SH-SY5Y (cell line): ENCODE measurements around the gene CD2AP.

Experiments used
- GATA2 ChIP-seq: IDR thresholded peaks from 2 replicates; pipeline ENCODE4 v1.6.1; 2011; ENCODE audit warnings: mild to moderate bottlenecking, low read depth, low read length
- GATA3 ChIP-seq: IDR thresholded peaks from 2 replicates; pipeline ENCODE4 v1.6.1; 2011; ENCODE audit warnings: low read depth, mild to moderate bottlenecking, low read length, moderate library complexity

GRCh38 chr6:47481806-47482205 is 4.2 kb downstream of the CD2AP start:
- no peak for TF ChIP-seq GATA2
- TF ChIP-seq GATA3: no peak
